K562 (cell line): Measurements from ENCODE around the gene FAM240A. TPM values are rescaled to one million over a fixed set of nuclear protein-coding genes. Genes with fewer than 3 reads are reported as not detected.

Experiments
- ATAC-seq: fragments of 200-7000 bp; cut with Tn5 transposase; 3 replicates; pipeline ENCODE4 v1.9.1; 2020; ENCODE audit warnings: moderate library complexity
- BruUV-seq: library from RNA; stranded (reverse); fragments of 400-500 nt; replicated peaks from 2 replicates; lab custom pipeline; 2021; lab: Mats Ljungman, UMichigan
- CTCF ChIA-PET: fragments of 300-600 bp; formaldehyde crosslinking; extraction: SDS; loops from one replicate; lab custom pipeline; 2021; ENCODE audit warnings: low intra/inter-chr PET ratio; lab: Yijun Ruan, JAX
- POLR2A ChIA-PET: fragments of 300-600, 350-650 bp; sonication (Branson Sonifier 250); formaldehyde crosslinking; extraction: SDS; loops from one replicate; lab custom pipeline; 2021; ENCODE audit warnings: antibody characterized with exemption, inconsistent platforms; lab: Yijun Ruan, JAX
- DNase-seq, 4 experiments: peaks; one replicate each; pipeline versions ENCODE4 v3.0.0 to v3.0.0-alpha.2; 2011 to 2018; ENCODE audit warnings: low spot score in 3 of 4, mixed read lengths in 3 of 4; ENCODE audit errors: extremely low read depth in 1 of 4
- FAIRE-seq: peaks from 2 replicates; lab custom pipeline; 2011; peaks lifted over from hg19 to GRCh38; lab: Jason Lieb, UNC
- H2AFZ ChIP-seq: 2 replicates; pipeline ENCODE4 v1.6.0; 2011; ENCODE audit warnings: low read depth, low read length, control low read depth, inconsistent platforms
- H3K27ac ChIP-seq: fragments of 200-600 bp; 3 replicates; pipeline ENCODE4 v1.8.0; 2011; ENCODE audit warnings: low read depth, mild to moderate bottlenecking, control low read depth, inconsistent platforms, low read length, moderate library complexity, mixed read lengths; ENCODE audit errors: extremely low read depth
- H3K27me3 ChIP-seq, 2 experiments: fragments of 300-600 bp in 1 of 2; 2 replicates in 1 of 2; 3 replicates in 1 of 2; pipeline versions ENCODE4 v1.6.0 to v1.8.0; 2011; ENCODE audit warnings: inconsistent platforms in 2 of 2, low read length in 2 of 2, mild to moderate bottlenecking in 1 of 2, mixed read lengths in 1 of 2, moderate library complexity in 1 of 2; ENCODE audit not compliant: control insufficient read depth in 2 of 2, insufficient read depth in 2 of 2
- H3K36me3 ChIP-seq: fragments of 300-600 bp; 3 replicates; pipeline ENCODE4 v1.8.0; 2011; ENCODE audit warnings: mild to moderate bottlenecking, low read length, inconsistent platforms; ENCODE audit not compliant: control insufficient read depth, insufficient read depth
- H3K4me1 ChIP-seq, 2 experiments: fragments of 200-600 bp in 1 of 2; replicated peaks in 1 of 2; 2 replicates in 1 of 2; 3 replicates in 1 of 2; pipeline versions ENCODE4 v1.5.1 to v1.8.0; 2011; ENCODE audit warnings: inconsistent platforms in 2 of 2, low read length in 2 of 2, mild to moderate bottlenecking in 1 of 2, mixed read lengths in 1 of 2, moderate library complexity in 1 of 2; ENCODE audit not compliant: control insufficient read depth in 2 of 2, insufficient read depth in 2 of 2
- H3K4me2 ChIP-seq: 2 replicates; pipeline ENCODE4 v1.6.1; 2011; ENCODE audit warnings: low read length, control low read depth, inconsistent platforms, mixed read lengths; ENCODE audit not compliant: insufficient read depth
- H3K4me3 ChIP-seq: fragments of 200-600 bp; sonication (generic), shearing (Covaris generic); 2 replicates; pipeline ENCODE4 v1.5.1; 2016; ENCODE audit warnings: control low read depth, inconsistent platforms
- H3K79me2 ChIP-seq: fragments of 200-600 bp; 3 replicates; pipeline ENCODE4 v1.8.0; 2011; ENCODE audit warnings: low read length, inconsistent platforms; ENCODE audit not compliant: control insufficient read depth, insufficient read depth
- H3K9ac ChIP-seq, 2 experiments: 2 replicates each; pipeline versions ENCODE4 v1.6.0 to v1.6.1; 2011; ENCODE audit warnings: low read depth in 2 of 2, low read length in 2 of 2, control low read depth in 1 of 2, inconsistent platforms in 1 of 2, mild to moderate bottlenecking in 1 of 2, mixed read lengths in 1 of 2; ENCODE audit not compliant: insufficient read depth in 1 of 2
- H3K9me1 ChIP-seq: one replicate; pipeline ENCODE4 v1.6.0; 2011; ENCODE audit warnings: inconsistent platforms, mild to moderate bottlenecking, low read length, moderate library complexity; ENCODE audit not compliant: control insufficient read depth, insufficient read depth
- H3K9me3 ChIP-seq: replicated peaks from 2 replicates; pipeline ENCODE4 v1.5.1; 2011; ENCODE audit warnings: low read depth, low read length, inconsistent platforms; ENCODE audit not compliant: control insufficient read depth, insufficient read depth
- H4K20me1 ChIP-seq: replicated peaks from 2 replicates; pipeline ENCODE4 v1.6.1; 2011; ENCODE audit warnings: low read length, inconsistent platforms, mixed read lengths; ENCODE audit not compliant: control insufficient read depth, insufficient read depth
- ATF3 ChIP-seq, 2 experiments: fragments of 450-650 bp in 1 of 2; sonication (generic) in 1 of 2; formaldehyde crosslinking in 1 of 2; IDR thresholded peaks in 1 of 2; conservative IDR thresholded peaks in 1 of 2; 2 replicates each; pipeline versions ENCODE4 v1.6.1 to v1.8.1; 2016 to 2023; ENCODE audit warnings: mild to moderate bottlenecking in 2 of 2, moderate library complexity in 2 of 2, inconsistent platforms in 1 of 2, missing genetic modification reagents in 1 of 2
- MTF1 ChIP-seq: fragments of 250-450 bp; sonication (Bioruptor Pico); IDR thresholded peaks from 2 replicates; pipeline ENCODE4 v1.9.0; 2021; ENCODE audit warnings: moderate library complexity, mild to moderate bottlenecking, inconsistent platforms, borderline replicate concordance
- ZNF12 ChIP-seq: sonication (generic); formaldehyde crosslinking; IDR thresholded peaks from 2 replicates; pipeline ENCODE4 v1.4.0; 2020; ENCODE audit warnings: mild to moderate bottlenecking, missing genetic modification reagents
- ZNF76 ChIP-seq: fragments of 250-450 bp; sonication (Bioruptor Pico); IDR thresholded peaks from 2 replicates; pipeline ENCODE4 v1.4.0; 2020; ENCODE audit warnings: mild to moderate bottlenecking, moderate library complexity, borderline replicate concordance
- WGBS: fragments of 100-300 bp; shearing (Covaris generic); methylation state at CpG from one replicate; pipeline ENCODE4 v1.1.6; 2016; ENCODE audit warnings: low coverage, mixed read lengths; ENCODE audit not compliant: insufficient coverage; ENCODE audit errors: missing lambda C conversion rate; 5-methylcytosine and 5-hydroxymethylcytosine counted together
- in situ Hi-C: fragments of 300-500 bp; cut with MboI; formaldehyde crosslinking; loops from 4 replicates; pipeline ENCODE4 v1.15.0; 2018; ENCODE audit warnings: inconsistent platforms, mixed read lengths
- intact Hi-C: fragments of 100-400 bp; cut with micrococcal nuclease; formaldehyde crosslinking; loops from 2 replicates; pipeline ENCODE4 v1.14.2; 2022
- polyA plus RNA-seq, 8 experiments: library from polyadenylated mRNA; depleted of rRNA in 4 of 8; stranded (reverse) in 5 of 8; unstranded in 3 of 8; fragments of >200 nt; fragmentation: Nextera tagmentation in 2 of 8; fragmentation: Illumina TruSeq in 1 of 8; extraction: Ambion mirVana in 2 of 8; extraction: Trizol in 1 of 8; gene quantifications; 2 replicates each; pipeline versions ENCODE4 v1.2.1 to v1.2.3, GENCODE V29; 2011 to 2014; ENCODE audit warnings: inconsistent platforms in 1 of 8, missing spikeins in 1 of 8
- total RNA-seq, 7 experiments: library from RNA; depleted of rRNA in 6 of 7; stranded (reverse); fragments of >200 nt in 6 of 7; fragmentation: Illumina TruSeq in 2 of 7; extraction: Trizol in 2 of 7; gene quantifications; 2 replicates each; pipeline versions ENCODE4 v1.2.1 to v1.2.3, GENCODE V29; 2011 to 2021; ENCODE audit warnings: low replicate concordance in 1 of 7

FAM240A gene
- total and polyA plus RNA-seq, 9 of the 15 experiments (the other 6 are each of a cell fraction or from before 2014, with no cell fraction given) = not detected

- Histone ChIP-seq H3K4me2 (no peak overlapping the region), H3K9me3 (no peaks in the 10 kb centered on the region), H3K27ac (no peak overlapping the region), H3K79me2 (no peaks in the 10 kb centered on the region), H2AFZ (no peak overlapping the region), H4K20me1 (no peaks in the 10 kb centered on the region), H3K27me3 (peaks cover 32 to 55% of the 10 kb centered on the region in 2 experiments), H3K4me3 (no peak overlapping the region), H3K9me1 (no peaks in the 10 kb centered on the region), H3K9ac (no peak overlapping the region), H3K4me1 (no peaks in the 10 kb centered on the region), H3K36me3 (no peaks in the 10 kb centered on the region)
- ChIA-PET POLR2A (interaction anchor here (0.6 kb wide), 1 partner anchor 250 kb away, joined by 3 read pairs; no protein-coding TSS in a partner anchor), CTCF (no interaction called here)
- in situ Hi-C loops = no loop called here
- WGBS = 0% methylated on average over 3 of the region's 3 CpGs
- intact Hi-C loops = no loop called here
- ATAC-seq = no peak
- no TSS peak for BruUV-seq
- TF ChIP-seq ATF3 (IDR thresholded peaks at IDR 0.05) = no peak
- no peak for TF ChIP-seq ATF3 (CRISPR knock-in tag; conservative IDR thresholded peaks at IDR 0.05)
- 0 out of 2 replicates have a peak, but pooled peaks have one; percentile 54 for TF ChIP-seq ZNF12 (CRISPR knock-in tag)
- no peak for TF ChIP-seq ZNF76
- no peak for TF ChIP-seq MTF1 (CRISPR knock-in tag)
- no peak for DNase-seq
- FAIRE-seq = no peak
Observed at GRCh38 chr3:46617941-46618340, 5.6 kb downstream of the FAM240A start.
